ENCODE data around the gene ANKRD29. TPM values are rescaled to one million over a fixed set of nuclear protein-coding genes. Genes with fewer than 3 reads are reported as not detected.

ANKRD29 gene
- total RNA-seq, 4 donors from 2014 or later = 0.75 to 2.2 (median 1.5) TPM

DNA sequence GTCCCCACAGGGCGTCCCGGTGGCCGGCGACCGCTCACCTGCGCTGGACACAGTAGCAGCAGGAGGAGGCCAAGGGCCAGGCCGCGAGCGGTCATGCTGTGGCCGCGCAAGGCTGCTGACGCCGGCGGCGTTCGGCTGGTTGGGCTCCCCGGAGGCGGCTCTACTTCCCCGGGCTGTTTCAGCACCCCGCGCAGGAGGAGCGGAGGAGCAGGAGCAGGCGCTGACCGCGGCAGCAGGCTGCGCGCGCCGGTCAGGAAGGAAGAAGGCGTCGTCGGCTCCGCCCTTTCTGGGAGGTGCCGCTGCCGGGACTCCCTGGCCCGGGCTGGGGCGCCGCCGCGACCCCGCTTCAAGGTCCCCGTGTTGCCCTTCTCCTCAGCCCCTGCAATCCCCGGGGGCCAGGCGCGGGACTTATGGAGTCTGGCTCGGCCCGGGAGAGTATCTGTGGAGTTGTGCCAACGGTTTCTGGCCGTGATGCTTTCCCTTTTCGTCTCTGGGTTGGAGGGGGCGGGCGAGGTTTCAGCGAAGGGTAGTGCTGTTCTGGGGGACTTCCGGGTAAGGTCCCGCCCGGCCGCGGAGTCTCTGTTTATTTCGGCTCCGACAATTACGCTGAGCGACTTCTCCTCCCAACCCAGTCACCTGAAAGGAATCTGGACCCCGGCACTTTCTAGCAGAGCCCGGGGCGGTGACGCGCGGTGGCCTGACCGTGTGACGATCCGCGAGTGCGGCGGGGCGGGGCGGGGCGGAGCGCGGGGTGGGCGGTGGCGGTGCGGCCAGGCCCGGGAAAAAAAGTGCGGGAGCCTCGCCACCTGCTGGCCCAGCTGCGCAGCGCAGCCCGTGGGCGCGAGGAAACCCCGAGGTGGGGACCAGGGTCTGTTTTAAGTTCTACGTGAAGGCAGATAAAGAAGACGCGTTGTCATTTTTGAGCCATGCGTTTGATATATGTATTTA lies 76.2 kb downstream of the ANKRD29 start, which contains the start of gene NPC1:
NPC1 (minus strand) TSS at position 258 of the 948 bp plus-strand sequence; CDS start at position 95, 163 bp downstream.
- TF ChIP-seq CTCF (IDR thresholded peaks at IDR 0.05) = peak; percentile 87 to 97 (median 94)
- TF ChIP-seq EP300 (IDR thresholded peaks at IDR 0.05; ENCODE audit: low read depth) = peak; percentile 26
- peak; percentile 82 to 95 (median 90) for TF ChIP-seq POLR2AphosphoS5 (IDR thresholded peaks at IDR 0.05)
- TF ChIP-seq POLR2A (IDR thresholded peaks at IDR 0.05) = peak; percentile 97
- in situ Hi-C loops (cut with MboI; ENCODE audit: low pct_ligation_motif_present in 1 of 4, low pct_unique_long_range_greater_than_20kb in 1 of 4, low sequenced_read_pairs in 3 of 4) = loop anchor here in 1 of 4 donors (10.0 kb wide), 1 partner anchor 62 kb away; no protein-coding TSS in a partner anchor
- H3K4me1 ChIP-seq = peaks cover 0 to 40% (median 19%) of the 10 kb centered on the region in 4 donors

GRCh38 chr18:23585897-23586248 lies 76.8 kb downstream of the ANKRD29 start:
- H3K4me1 ChIP-seq = peaks cover 0 to 46% (median 24%) of the 10 kb centered on the region in 4 donors
- TF ChIP-seq CTCF (IDR thresholded peaks at IDR 0.05) = no peak
- no peak for TF ChIP-seq POLR2A (IDR thresholded peaks at IDR 0.05)
- no peak for TF ChIP-seq POLR2AphosphoS5 (IDR thresholded peaks at IDR 0.05)
- no peak for TF ChIP-seq EP300 (IDR thresholded peaks at IDR 0.05; ENCODE audit: low read depth)
- H3K4me3 ChIP-seq = peak overlapping the region; percentile 68 to 87 (median 80)
- intact Hi-C loops (cut with DNase I; ENCODE audit: low total_unique reads) (loop anchor here (5.0 kb wide), 2 partner anchors 69 to 84 kb away; partner anchors contain the start of gene RMC1), in situ Hi-C loops (cut with MboI; ENCODE audit: low pct_ligation_motif_present in 1 of 4, low pct_unique_long_range_greater_than_20kb in 1 of 4, low sequenced_read_pairs in 3 of 4) (loop anchor here in 1 of 4 donors (10.0 kb wide), 1 partner anchor 61 kb away; no protein-coding TSS in a partner anchor)
- no peaks in the 10 kb centered on the region for H3K27me3 ChIP-seq
- 0 to 1% methylated on average over 2 to 14 of the region's 14 CpGs for WGBS, 2 donors (ENCODE audit: low coverage in 1 of 2)
- no peaks in the 10 kb centered on the region for H3K36me3 ChIP-seq
- peak overlapping the region; percentile 97 to 100 (median 98) for H3K27ac ChIP-seq
- H3K9me3 ChIP-seq = no peaks in the 10 kb centered on the region
- DNase-seq = no peak

More for the DNA sequence above, 76.2 kb downstream of the ANKRD29 start, which contains the start of gene NPC1:
- H3K9me3 ChIP-seq = no peaks in the 10 kb centered on the region
- peak; percentile 95 for DNase-seq
- intact Hi-C loops (cut with DNase I; ENCODE audit: low total_unique reads) = loop anchor here (5.0 kb wide), 2 partner anchors 69 to 84 kb away; partner anchors contain the start of gene RMC1
- 1 to 2% methylated on average over 8 to 48 of the region's 95 CpGs for WGBS, 2 donors (ENCODE audit: low coverage in 1 of 2)
- H3K27ac ChIP-seq = peak within 1 kb of the TSS; percentile 97 to 100 (median 98)
- no peaks in the 10 kb centered on the region for H3K36me3 ChIP-seq
- H3K4me3 ChIP-seq = peak within 1 kb of the TSS; percentile 68 to 87 (median 80)
- H3K27me3 ChIP-seq = no peaks in the 10 kb centered on the region

DNA sequence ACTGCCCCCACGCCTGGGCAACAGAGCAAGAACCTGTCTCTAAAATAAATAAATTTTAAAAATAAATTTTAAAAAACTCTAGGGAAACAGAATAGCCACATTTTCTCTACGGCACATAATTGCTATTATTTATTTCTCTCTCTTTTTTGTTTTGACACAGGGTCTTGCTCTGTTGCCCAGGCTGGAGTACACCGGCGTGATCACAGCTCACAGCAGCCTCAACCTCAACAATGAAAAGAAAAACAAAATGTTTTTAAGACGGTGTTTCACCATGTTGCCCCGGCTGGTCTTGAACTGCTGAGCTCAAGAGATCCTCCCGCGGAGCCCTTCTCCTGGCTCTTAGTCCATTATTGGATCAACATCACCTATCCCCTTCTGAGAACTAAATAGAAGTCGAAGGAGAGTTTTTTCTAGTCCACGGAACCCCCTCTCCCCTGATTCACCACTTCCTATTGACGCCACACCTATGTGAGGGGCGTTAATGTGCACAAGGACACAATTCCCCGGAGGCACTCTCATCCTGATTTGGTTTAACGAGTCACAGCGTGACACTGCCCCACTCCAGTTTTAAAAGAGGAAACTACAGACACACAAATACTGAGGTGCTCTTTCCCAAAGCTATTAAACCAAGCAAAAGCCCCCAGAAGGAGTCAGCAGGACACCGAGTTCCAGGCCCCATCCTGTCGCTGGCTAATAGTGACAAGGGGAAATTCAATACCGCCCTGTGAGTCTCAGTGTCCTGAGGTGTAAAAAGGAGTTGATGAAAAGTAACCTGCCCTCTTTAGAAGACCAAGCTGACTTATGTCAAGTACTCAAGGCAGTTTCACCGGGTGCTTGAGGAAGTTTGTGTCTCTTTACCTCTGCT lies 77.5 kb downstream of the ANKRD29 start:
- peak overlapping the region; percentile 68 to 87 (median 80) for H3K4me3 ChIP-seq
- peak overlapping the region; percentile 97 to 100 (median 98) for H3K27ac ChIP-seq
- peak; percentile 13 for DNase-seq
- no peaks in the 10 kb centered on the region for H3K9me3 ChIP-seq
- 38 to 54% methylated on average over 10 to 19 of the region's 19 CpGs for WGBS, 2 donors (ENCODE audit: low coverage in 1 of 2)
- no peaks in the 10 kb centered on the region for H3K27me3 ChIP-seq
- peak in 1 of 3 donors; percentile 47 for TF ChIP-seq POLR2AphosphoS5 (IDR thresholded peaks at IDR 0.05)
- TF ChIP-seq CTCF (IDR thresholded peaks at IDR 0.05) = no peak
- no peak for TF ChIP-seq EP300 (IDR thresholded peaks at IDR 0.05; ENCODE audit: low read depth)
- intact Hi-C loops (cut with DNase I; ENCODE audit: low total_unique reads) (loop anchor here (5.0 kb wide), 2 partner anchors 68 to 83 kb away; partner anchors contain the start of gene RMC1), in situ Hi-C loops (cut with MboI; ENCODE audit: low pct_ligation_motif_present in 1 of 4, low pct_unique_long_range_greater_than_20kb in 1 of 4, low sequenced_read_pairs in 3 of 4) (loop anchor here in 1 of 4 donors (10.0 kb wide), 1 partner anchor 60 kb away; no protein-coding TSS in a partner anchor)
- no peaks in the 10 kb centered on the region for H3K36me3 ChIP-seq
- H3K4me1 ChIP-seq = peaks cover 3 to 49% (median 24%) of the 10 kb centered on the region in 4 donors
